ENCODE results near the gene TMEM255B. TPM values are rescaled to one million over a fixed set of nuclear protein-coding genes. Genes with fewer than 3 reads are reported as not detected.

Gene TMEM255B
- total RNA-seq, 1 donor from 2014 or later, result 2.2 TPM

- no peaks in the 10 kb centered on the region for H3K9me3 Mint-ChIP-seq
- no peak overlapping the region for H3K27ac Mint-ChIP-seq
- no peak for DNase-seq (ENCODE audit: low spot score)
- H3K4me1 Mint-ChIP-seq (ENCODE audit: low read depth), result no peaks in the 10 kb centered on the region
- H3K27me3 Mint-ChIP-seq (ENCODE audit: low read depth), result no peaks in the 10 kb centered on the region
- intact Hi-C loops (cut with micrococcal nuclease), result no loop called here
- H3K36me3 Mint-ChIP-seq (ENCODE audit: low read depth), result no peaks in the 10 kb centered on the region
- H3K4me3 Mint-ChIP-seq (ENCODE audit: low read depth), result no peak overlapping the region
These were observed 28.2 kb upstream of the TMEM255B start for GRCh38 chr13:113730831-113731191.

GRCh38 chr13:113731192-113732175 is 27.5 kb upstream of the TMEM255B start:
- intact Hi-C loops (cut with micrococcal nuclease), result no loop called here
- DNase-seq (ENCODE audit: low spot score), result no peak
- Mint-ChIP-seq H3K27me3 (ENCODE audit: low read depth) (no peaks in the 10 kb centered on the region), H3K4me1 (ENCODE audit: low read depth) (no peaks in the 10 kb centered on the region), H3K27ac (no peak overlapping the region), H3K9me3 (no peaks in the 10 kb centered on the region), H3K36me3 (ENCODE audit: low read depth) (no peaks in the 10 kb centered on the region), H3K4me3 (ENCODE audit: low read depth) (no peak overlapping the region)

GRCh38 chr13:113732176-113732960 is 26.7 kb upstream of the TMEM255B start:
- Mint-ChIP-seq H3K27me3 (ENCODE audit: low read depth) (no peaks in the 10 kb centered on the region), H3K27ac (no peak overlapping the region), H3K36me3 (ENCODE audit: low read depth) (no peaks in the 10 kb centered on the region), H3K4me1 (ENCODE audit: low read depth) (no peaks in the 10 kb centered on the region), H3K4me3 (ENCODE audit: low read depth) (no peak overlapping the region), H3K9me3 (no peaks in the 10 kb centered on the region)
- intact Hi-C loops (cut with micrococcal nuclease), result no loop called here
- no peak for DNase-seq (ENCODE audit: low spot score)

- no peaks in the 10 kb centered on the region for H3K27me3 Mint-ChIP-seq (ENCODE audit: low read depth)
- H3K27ac Mint-ChIP-seq, result no peak overlapping the region
- DNase-seq (ENCODE audit: low spot score), result no peak
- intact Hi-C loops (cut with micrococcal nuclease), result no loop called here
- no peak overlapping the region for H3K4me3 Mint-ChIP-seq (ENCODE audit: low read depth)
- no peaks in the 10 kb centered on the region for H3K4me1 Mint-ChIP-seq (ENCODE audit: low read depth)
- no peaks in the 10 kb centered on the region for H3K36me3 Mint-ChIP-seq (ENCODE audit: low read depth)
- H3K9me3 Mint-ChIP-seq, result no peaks in the 10 kb centered on the region
These were observed 25.8 kb upstream of the TMEM255B start for GRCh38 chr13:113732961-113733950.

- no peak overlapping the region for H3K4me3 Mint-ChIP-seq (ENCODE audit: low read depth)
- H3K4me1 Mint-ChIP-seq (ENCODE audit: low read depth), result no peaks in the 10 kb centered on the region
- no peak for DNase-seq (ENCODE audit: low spot score)
- no peaks in the 10 kb centered on the region for H3K36me3 Mint-ChIP-seq (ENCODE audit: low read depth)
- intact Hi-C loops (cut with micrococcal nuclease), result no loop called here
- no peak overlapping the region for H3K27ac Mint-ChIP-seq
- H3K9me3 Mint-ChIP-seq, result no peaks in the 10 kb centered on the region
- H3K27me3 Mint-ChIP-seq (ENCODE audit: low read depth), result no peaks in the 10 kb centered on the region
These were observed 24.8 kb upstream of the TMEM255B start for GRCh38 chr13:113734099-113734825.

- Mint-ChIP-seq H3K27me3 (ENCODE audit: low read depth) (peaks cover 4% of the 10 kb centered on the region), H3K27ac (no peak overlapping the region), H3K9me3 (no peaks in the 10 kb centered on the region), H3K36me3 (ENCODE audit: low read depth) (no peaks in the 10 kb centered on the region), H3K4me3 (ENCODE audit: low read depth) (no peak overlapping the region), H3K4me1 (ENCODE audit: low read depth) (no peaks in the 10 kb centered on the region)
- intact Hi-C loops (cut with micrococcal nuclease), result no loop called here
- no peak for DNase-seq (ENCODE audit: low spot score)
These were observed 24.2 kb upstream of the TMEM255B start for GRCh38 chr13:113734826-113735125.

- Mint-ChIP-seq H3K27ac (no peak overlapping the region), H3K9me3 (no peaks in the 10 kb centered on the region), H3K27me3 (ENCODE audit: low read depth) (peaks cover 8% of the 10 kb centered on the region), H3K4me3 (ENCODE audit: low read depth) (no peak overlapping the region), H3K36me3 (ENCODE audit: low read depth) (no peaks in the 10 kb centered on the region), H3K4me1 (ENCODE audit: low read depth) (no peaks in the 10 kb centered on the region)
- intact Hi-C loops (cut with micrococcal nuclease), result no loop called here
- no peak for DNase-seq (ENCODE audit: low spot score)
These were observed 23.8 kb upstream of the TMEM255B start for GRCh38 chr13:113735194-113735593.

GRCh38 chr13:113735750-113736149 is 23.3 kb upstream of the TMEM255B start:
- no peaks in the 10 kb centered on the region for H3K36me3 Mint-ChIP-seq (ENCODE audit: low read depth)
- H3K27me3 Mint-ChIP-seq (ENCODE audit: low read depth), result peaks cover 12% of the 10 kb centered on the region
- H3K4me1 Mint-ChIP-seq (ENCODE audit: low read depth), result peaks cover 2% of the 10 kb centered on the region
- intact Hi-C loops (cut with micrococcal nuclease), result no loop called here
- H3K4me3 Mint-ChIP-seq (ENCODE audit: low read depth), result no peak overlapping the region
- DNase-seq (ENCODE audit: low spot score), result no peak
- H3K27ac Mint-ChIP-seq, result no peak overlapping the region
- H3K9me3 Mint-ChIP-seq, result no peaks in the 10 kb centered on the region

- peaks cover 18% of the 10 kb centered on the region for H3K27me3 Mint-ChIP-seq (ENCODE audit: low read depth)
- DNase-seq (ENCODE audit: low spot score), result no peak
- intact Hi-C loops (cut with micrococcal nuclease), result no loop called here
These were observed 22.7 kb upstream of the TMEM255B start for GRCh38 chr13:113736258-113736731.

GRCh38 chr13:113737803-113738202 is 21.2 kb upstream of the TMEM255B start:
- H3K27ac Mint-ChIP-seq, result no peak overlapping the region
- intact Hi-C loops (cut with micrococcal nuclease), result no loop called here
- H3K4me3 Mint-ChIP-seq (ENCODE audit: low read depth), result no peak overlapping the region
- no peak for DNase-seq (ENCODE audit: low spot score)
- no peaks in the 10 kb centered on the region for H3K36me3 Mint-ChIP-seq (ENCODE audit: low read depth)
- H3K9me3 Mint-ChIP-seq, result no peaks in the 10 kb centered on the region
- H3K27me3 Mint-ChIP-seq (ENCODE audit: low read depth), result peaks cover 23% of the 10 kb centered on the region
- peaks cover 21% of the 10 kb centered on the region for H3K4me1 Mint-ChIP-seq (ENCODE audit: low read depth)

More at GRCh38 chr13:113736258-113736731, 22.7 kb upstream of the TMEM255B start:
- Mint-ChIP-seq H3K4me3 (ENCODE audit: low read depth) (no peak overlapping the region), H3K4me1 (ENCODE audit: low read depth) (peaks cover 8% of the 10 kb centered on the region), H3K27ac (no peak overlapping the region), H3K9me3 (no peaks in the 10 kb centered on the region), H3K36me3 (ENCODE audit: low read depth) (no peaks in the 10 kb centered on the region)

GRCh38 chr13:113739527-113740285 is 19.3 kb upstream of the TMEM255B start:
- H3K9me3 Mint-ChIP-seq, result no peaks in the 10 kb centered on the region

More at GRCh38 chr13:113739527-113740285, 19.3 kb upstream of the TMEM255B start:
- no peaks in the 10 kb centered on the region for H3K36me3 Mint-ChIP-seq (ENCODE audit: low read depth)
- H3K27ac Mint-ChIP-seq, result no peak overlapping the region
- H3K4me1 Mint-ChIP-seq (ENCODE audit: low read depth), result peaks cover 21% of the 10 kb centered on the region
- H3K4me3 Mint-ChIP-seq (ENCODE audit: low read depth), result no peak overlapping the region
- DNase-seq (ENCODE audit: low spot score), result no peak
- intact Hi-C loops (cut with micrococcal nuclease), result no loop called here
- H3K27me3 Mint-ChIP-seq (ENCODE audit: low read depth), result peaks cover 24% of the 10 kb centered on the region
